HepG2 (cell line): ENCODE data around the gene SACS. TPM values are rescaled to one million over a fixed set of nuclear protein-coding genes. Genes with fewer than 3 reads are reported as not detected.
A peak's percentile ranks its signal among the peaks of the same experiment; 100 is the strongest.

Experiments
- ARNT2 ChIP-seq: sonication (generic); formaldehyde crosslinking; IDR thresholded peaks from 2 replicates; pipeline ENCODE4 v1.8.0; 2022; ENCODE audit warnings: mild to moderate bottlenecking, low read depth, missing genetic modification reagents, moderate library complexity
- CBX5 ChIP-seq: sonication (generic); formaldehyde crosslinking; IDR thresholded peaks from 2 replicates; pipeline ENCODE4 v1.4.0; 2020; ENCODE audit warnings: missing genetic modification reagents, borderline replicate concordance
- CREBL2 ChIP-seq: sonication (generic); formaldehyde crosslinking; IDR thresholded peaks from 2 replicates; pipeline ENCODE4 v1.8.1; 2023; ENCODE audit warnings: missing genetic modification reagents, mild to moderate bottlenecking, borderline replicate concordance
- ETV5 ChIP-seq: IDR thresholded peaks from 2 replicates; pipeline ENCODE4 v1.6.1; 2018; ENCODE audit warnings: missing biosample characterization, missing genetic modification reagents, inconsistent platforms, borderline replicate concordance
- FOSL2 ChIP-seq: sonication (generic); formaldehyde crosslinking; IDR thresholded peaks from 2 replicates; pipeline ENCODE4 v1.4.0; 2020; ENCODE audit warnings: missing genetic modification reagents
- HHEX ChIP-seq: IDR thresholded peaks from 2 replicates; pipeline ENCODE4 v1.6.1; 2016; ENCODE audit warnings: control low read depth
- KLF13 ChIP-seq: sonication (generic); formaldehyde crosslinking; IDR thresholded peaks from 2 replicates; pipeline ENCODE4 v1.4.0; 2020; ENCODE audit warnings: mild to moderate bottlenecking, missing genetic modification reagents
- MNT ChIP-seq: fragments of 450-650 bp; IDR thresholded peaks from 2 replicates; pipeline ENCODE4 v1.6.1; 2016
- NFRKB ChIP-seq: fragments of 450-650 bp; IDR thresholded peaks from 2 replicates; pipeline ENCODE4 v1.6.1; 2017
- NKX3-1 ChIP-seq: sonication (generic); formaldehyde crosslinking; IDR thresholded peaks from 2 replicates; pipeline ENCODE4 v1.5.0; 2020; ENCODE audit warnings: missing genetic modification reagents
- POGK ChIP-seq: sonication (generic); formaldehyde crosslinking; conservative IDR thresholded peaks from 2 replicates; pipeline ENCODE4 v1.8.0; 2022; ENCODE audit warnings: mild to moderate bottlenecking, moderate library complexity, missing genetic modification reagents
- RAD21 ChIP-seq: fragments of 450-650 bp; formaldehyde crosslinking; IDR thresholded peaks from 2 replicates; pipeline ENCODE4 v1.5.0; 2020; ENCODE audit warnings: mild to moderate bottlenecking
- SRSF1 ChIP-seq: fragments of 200-400 bp; formaldehyde crosslinking; optimal IDR thresholded peaks from 2 replicates; pipeline ENCODE3; 2017; ENCODE audit warnings: mild to moderate bottlenecking, low read depth, low read length, moderate library complexity
- ZNF282 ChIP-seq: fragments of 450-650 bp; IDR thresholded peaks from 2 replicates; pipeline ENCODE4 v1.6.1; 2018; ENCODE audit not compliant: partially characterized antibody
- ZNF501 ChIP-seq: sonication (generic); formaldehyde crosslinking; IDR thresholded peaks from 2 replicates; pipeline ENCODE4 v1.5.1; 2020; ENCODE audit warnings: mild to moderate bottlenecking, moderate library complexity, missing genetic modification reagents
- ZNF530 ChIP-seq: sonication (generic); formaldehyde crosslinking; IDR thresholded peaks from 2 replicates; pipeline ENCODE4 v1.5.0; 2020; ENCODE audit warnings: low read depth, mild to moderate bottlenecking, missing genetic modification reagents
- ZNF550 ChIP-seq: sonication (generic); formaldehyde crosslinking; IDR thresholded peaks from 2 replicates; pipeline ENCODE4 v1.4.0; 2020; ENCODE audit warnings: mild to moderate bottlenecking, missing genetic modification reagents, borderline replicate concordance
- ZNF746 ChIP-seq: sonication (generic); formaldehyde crosslinking; IDR thresholded peaks from 2 replicates; pipeline ENCODE4 v1.8.0; 2022; ENCODE audit warnings: mild to moderate bottlenecking, missing genetic modification reagents
- ZNF772 ChIP-seq: sonication (generic); formaldehyde crosslinking; IDR thresholded peaks from 2 replicates; pipeline ENCODE4 v1.5.0; 2020; ENCODE audit warnings: mild to moderate bottlenecking, missing genetic modification reagents
- ZNF781 ChIP-seq: sonication (generic); formaldehyde crosslinking; IDR thresholded peaks from 2 replicates; pipeline ENCODE4 v1.5.1; 2020; ENCODE audit warnings: borderline replicate concordance, mild to moderate bottlenecking, missing genetic modification reagents; ENCODE audit errors: not compliant biosample characterization
- ZNF792 ChIP-seq: IDR thresholded peaks from 2 replicates; pipeline ENCODE4 v1.6.1; 2016
- polyA plus RNA-seq, 8 experiments: library from polyadenylated mRNA; depleted of rRNA in 3 of 8; stranded (reverse) in 7 of 8; unstranded in 1 of 8; fragments of >200 nt; fragmentation: Illumina TruSeq in 4 of 8; extraction: Trizol in 4 of 8; gene quantifications; 2 replicates each; pipeline versions ENCODE4 v1.2.1 to v1.2.3, GENCODE V29; 2011 to 2016; ENCODE audit warnings: low read depth in 4 of 8, missing spikeins in 1 of 8, mixed read lengths in 1 of 8; ENCODE audit not compliant: insufficient read depth in 1 of 8
- total RNA-seq, 5 experiments: library from RNA; depleted of rRNA; stranded (reverse); fragments of >200 nt; fragmentation: Illumina TruSeq; extraction: Trizol; gene quantifications; 2 replicates each; pipeline ENCODE4 v1.2.3, GENCODE V29; 2016; ENCODE audit warnings: low read depth in 1 of 5
- TF ChIP-seq, protein P1 (sequence below): sonication (generic); formaldehyde crosslinking; IDR thresholded peaks from 2 replicates; pipeline ENCODE4 v1.5.0; 2020; ENCODE audit warnings: mild to moderate bottlenecking, low read depth, missing genetic modification reagents, borderline replicate concordance
- TF ChIP-seq, protein P2 (sequence below): sonication (generic); formaldehyde crosslinking; IDR thresholded peaks from 2 replicates; pipeline ENCODE4 v1.5.1; 2020; ENCODE audit warnings: missing genetic modification reagents, mild to moderate bottlenecking, borderline replicate concordance
- TF ChIP-seq, protein P3 (sequence below): sonication (generic); formaldehyde crosslinking; IDR thresholded peaks from 2 replicates; pipeline ENCODE4 v1.4.0; 2020; ENCODE audit warnings: missing genetic modification reagents

Gene SACS
- total and polyA plus RNA-seq, 2 of the 13 experiments (the other 11 are each of a cell fraction or from before 2014, with no cell fraction given): 4.0 to 15.7 TPM

- peak; percentile 65 for TF ChIP-seq RAD21 (CRISPR knock-in tag)
- TF ChIP-seq ZNF501 (CRISPR knock-in tag): no peak
- peak; percentile 47; the same call in 1 of the 2 replicates for TF ChIP-seq ZNF772 (CRISPR knock-in tag)
- peak; percentile 65; the same call in 1 of the 2 replicates for TF ChIP-seq POGK (CRISPR knock-in tag)
- TF ChIP-seq, protein P1, sequence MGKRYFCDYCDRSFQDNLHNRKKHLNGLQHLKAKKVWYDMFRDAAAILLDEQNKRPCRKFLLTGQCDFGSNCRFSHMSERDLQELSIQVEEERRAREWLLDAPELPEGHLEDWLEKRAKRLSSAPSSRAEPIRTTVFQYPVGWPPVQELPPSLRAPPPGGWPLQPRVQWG (CRISPR knock-in tag): no peak
- TF ChIP-seq, protein P2, sequence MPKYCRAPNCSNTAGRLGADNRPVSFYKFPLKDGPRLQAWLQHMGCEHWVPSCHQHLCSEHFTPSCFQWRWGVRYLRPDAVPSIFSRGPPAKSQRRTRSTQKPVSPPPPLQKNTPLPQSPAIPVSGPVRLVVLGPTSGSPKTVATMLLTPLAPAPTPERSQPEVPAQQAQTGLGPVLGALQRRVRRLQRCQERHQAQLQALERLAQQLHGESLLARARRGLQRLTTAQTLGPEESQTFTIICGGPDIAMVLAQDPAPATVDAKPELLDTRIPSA (CRISPR knock-in tag): no peak; the same call in 1 of the 2 replicates
- no peak for TF ChIP-seq NFRKB
- TF ChIP-seq FOSL2 (CRISPR knock-in tag): 0 out of 2 replicates have a peak, but pooled peaks have one; percentile 7
- no peak for TF ChIP-seq MNT
- TF ChIP-seq ARNT2 (CRISPR knock-in tag): no peak
- no peak for TF ChIP-seq ZNF282
- no peak for TF ChIP-seq ZNF550 (CRISPR knock-in tag)
- 0 out of 2 replicates have a peak, but pooled peaks have one; percentile 41 for TF ChIP-seq ZNF746
- TF ChIP-seq, protein P3, sequence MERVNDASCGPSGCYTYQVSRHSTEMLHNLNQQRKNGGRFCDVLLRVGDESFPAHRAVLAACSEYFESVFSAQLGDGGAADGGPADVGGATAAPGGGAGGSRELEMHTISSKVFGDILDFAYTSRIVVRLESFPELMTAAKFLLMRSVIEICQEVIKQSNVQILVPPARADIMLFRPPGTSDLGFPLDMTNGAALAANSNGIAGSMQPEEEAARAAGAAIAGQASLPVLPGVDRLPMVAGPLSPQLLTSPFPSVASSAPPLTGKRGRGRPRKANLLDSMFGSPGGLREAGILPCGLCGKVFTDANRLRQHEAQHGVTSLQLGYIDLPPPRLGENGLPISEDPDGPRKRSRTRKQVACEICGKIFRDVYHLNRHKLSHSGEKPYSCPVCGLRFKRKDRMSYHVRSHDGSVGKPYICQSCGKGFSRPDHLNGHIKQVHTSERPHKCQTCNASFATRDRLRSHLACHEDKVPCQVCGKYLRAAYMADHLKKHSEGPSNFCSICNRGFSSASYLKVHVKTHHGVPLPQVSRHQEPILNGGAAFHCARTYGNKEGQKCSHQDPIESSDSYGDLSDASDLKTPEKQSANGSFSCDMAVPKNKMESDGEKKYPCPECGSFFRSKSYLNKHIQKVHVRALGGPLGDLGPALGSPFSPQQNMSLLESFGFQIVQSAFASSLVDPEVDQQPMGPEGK: 0 out of 2 replicates have a peak, but pooled peaks have one; percentile 66
- TF ChIP-seq KLF13 (CRISPR knock-in tag): no peak
- TF ChIP-seq ETV5 (CRISPR knock-in tag): peak; percentile 46; the same call in 1 of the 2 replicates
- TF ChIP-seq HHEX (CRISPR knock-in tag): no peak
- TF ChIP-seq SRSF1: peak; percentile 1
- TF ChIP-seq CREBL2 (CRISPR knock-in tag): no peak
- no peak for TF ChIP-seq CBX5
- TF ChIP-seq ZNF530 (CRISPR knock-in tag): no peak
- no peak for TF ChIP-seq ZNF792 (CRISPR knock-in tag)
- TF ChIP-seq NKX3-1 (CRISPR knock-in tag): no peak
- TF ChIP-seq ZNF781 (CRISPR knock-in tag): no peak
These were observed 32.9 kb upstream of the SACS start (continued) for GRCh38 chr13:23466144-23467002.
